ENCODE results near the gene POU2AF3.

DNA sequence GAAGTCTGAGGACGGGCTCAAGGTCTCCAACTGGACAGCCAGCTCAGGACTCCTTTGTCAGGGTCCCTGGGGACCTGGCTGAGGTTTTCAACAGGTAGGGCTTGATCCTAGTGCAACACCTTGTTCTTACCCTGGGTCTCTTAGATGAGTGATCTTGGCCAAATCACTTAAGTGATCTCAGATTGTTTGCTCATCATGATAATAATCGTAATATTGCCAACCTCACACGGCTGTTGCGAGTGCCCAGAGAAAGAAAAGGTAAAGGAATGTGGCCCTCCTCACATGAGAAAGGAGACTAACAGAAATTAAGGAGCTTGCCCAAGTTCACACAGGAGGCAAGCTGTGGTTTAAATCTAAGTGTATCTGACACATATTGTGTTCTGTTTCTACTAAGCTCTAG, 28.5 kb downstream of the POU2AF3 start:
- TF ChIP-seq, protein P1, sequence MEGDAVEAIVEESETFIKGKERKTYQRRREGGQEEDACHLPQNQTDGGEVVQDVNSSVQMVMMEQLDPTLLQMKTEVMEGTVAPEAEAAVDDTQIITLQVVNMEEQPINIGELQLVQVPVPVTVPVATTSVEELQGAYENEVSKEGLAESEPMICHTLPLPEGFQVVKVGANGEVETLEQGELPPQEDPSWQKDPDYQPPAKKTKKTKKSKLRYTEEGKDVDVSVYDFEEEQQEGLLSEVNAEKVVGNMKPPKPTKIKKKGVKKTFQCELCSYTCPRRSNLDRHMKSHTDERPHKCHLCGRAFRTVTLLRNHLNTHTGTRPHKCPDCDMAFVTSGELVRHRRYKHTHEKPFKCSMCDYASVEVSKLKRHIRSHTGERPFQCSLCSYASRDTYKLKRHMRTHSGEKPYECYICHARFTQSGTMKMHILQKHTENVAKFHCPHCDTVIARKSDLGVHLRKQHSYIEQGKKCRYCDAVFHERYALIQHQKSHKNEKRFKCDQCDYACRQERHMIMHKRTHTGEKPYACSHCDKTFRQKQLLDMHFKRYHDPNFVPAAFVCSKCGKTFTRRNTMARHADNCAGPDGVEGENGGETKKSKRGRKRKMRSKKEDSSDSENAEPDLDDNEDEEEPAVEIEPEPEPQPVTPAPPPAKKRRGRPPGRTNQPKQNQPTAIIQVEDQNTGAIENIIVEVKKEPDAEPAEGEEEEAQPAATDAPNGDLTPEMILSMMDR (IDR thresholded peaks at IDR 0.05), result no peak
- TF ChIP-seq, protein P2, sequence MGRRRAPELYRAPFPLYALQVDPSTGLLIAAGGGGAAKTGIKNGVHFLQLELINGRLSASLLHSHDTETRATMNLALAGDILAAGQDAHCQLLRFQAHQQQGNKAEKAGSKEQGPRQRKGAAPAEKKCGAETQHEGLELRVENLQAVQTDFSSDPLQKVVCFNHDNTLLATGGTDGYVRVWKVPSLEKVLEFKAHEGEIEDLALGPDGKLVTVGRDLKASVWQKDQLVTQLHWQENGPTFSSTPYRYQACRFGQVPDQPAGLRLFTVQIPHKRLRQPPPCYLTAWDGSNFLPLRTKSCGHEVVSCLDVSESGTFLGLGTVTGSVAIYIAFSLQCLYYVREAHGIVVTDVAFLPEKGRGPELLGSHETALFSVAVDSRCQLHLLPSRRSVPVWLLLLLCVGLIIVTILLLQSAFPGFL (CRISPR knock-in tag; IDR thresholded peaks at IDR 0.05; ENCODE audit: borderline replicate concordance), result no peak
- no peak for TF ChIP-seq ELF4 (CRISPR knock-in tag; IDR thresholded peaks at IDR 0.05; ENCODE audit: low read depth)
- TF ChIP-seq, protein P3, sequence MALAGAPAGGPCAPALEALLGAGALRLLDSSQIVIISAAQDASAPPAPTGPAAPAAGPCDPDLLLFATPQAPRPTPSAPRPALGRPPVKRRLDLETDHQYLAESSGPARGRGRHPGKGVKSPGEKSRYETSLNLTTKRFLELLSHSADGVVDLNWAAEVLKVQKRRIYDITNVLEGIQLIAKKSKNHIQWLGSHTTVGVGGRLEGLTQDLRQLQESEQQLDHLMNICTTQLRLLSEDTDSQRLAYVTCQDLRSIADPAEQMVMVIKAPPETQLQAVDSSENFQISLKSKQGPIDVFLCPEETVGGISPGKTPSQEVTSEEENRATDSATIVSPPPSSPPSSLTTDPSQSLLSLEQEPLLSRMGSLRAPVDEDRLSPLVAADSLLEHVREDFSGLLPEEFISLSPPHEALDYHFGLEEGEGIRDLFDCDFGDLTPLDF (CRISPR knock-in tag; IDR thresholded peaks at IDR 0.05), result no peak
- TF ChIP-seq, protein P4, sequence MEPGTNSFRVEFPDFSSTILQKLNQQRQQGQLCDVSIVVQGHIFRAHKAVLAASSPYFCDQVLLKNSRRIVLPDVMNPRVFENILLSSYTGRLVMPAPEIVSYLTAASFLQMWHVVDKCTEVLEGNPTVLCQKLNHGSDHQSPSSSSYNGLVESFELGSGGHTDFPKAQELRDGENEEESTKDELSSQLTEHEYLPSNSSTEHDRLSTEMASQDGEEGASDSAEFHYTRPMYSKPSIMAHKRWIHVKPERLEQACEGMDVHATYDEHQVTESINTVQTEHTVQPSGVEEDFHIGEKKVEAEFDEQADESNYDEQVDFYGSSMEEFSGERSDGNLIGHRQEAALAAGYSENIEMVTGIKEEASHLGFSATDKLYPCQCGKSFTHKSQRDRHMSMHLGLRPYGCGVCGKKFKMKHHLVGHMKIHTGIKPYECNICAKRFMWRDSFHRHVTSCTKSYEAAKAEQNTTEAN (CRISPR knock-in tag; IDR thresholded peaks at IDR 0.05), result no peak
- no peak for TF ChIP-seq MXD4 (CRISPR knock-in tag; IDR thresholded peaks at IDR 0.05; ENCODE audit: borderline replicate concordance)
- TF ChIP-seq, protein P5, sequence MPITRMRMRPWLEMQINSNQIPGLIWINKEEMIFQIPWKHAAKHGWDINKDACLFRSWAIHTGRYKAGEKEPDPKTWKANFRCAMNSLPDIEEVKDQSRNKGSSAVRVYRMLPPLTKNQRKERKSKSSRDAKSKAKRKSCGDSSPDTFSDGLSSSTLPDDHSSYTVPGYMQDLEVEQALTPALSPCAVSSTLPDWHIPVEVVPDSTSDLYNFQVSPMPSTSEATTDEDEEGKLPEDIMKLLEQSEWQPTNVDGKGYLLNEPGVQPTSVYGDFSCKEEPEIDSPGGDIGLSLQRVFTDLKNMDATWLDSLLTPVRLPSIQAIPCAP (CRISPR knock-in tag; IDR thresholded peaks at IDR 0.05), result no peak
- TF ChIP-seq RELA (CRISPR knock-in tag; IDR thresholded peaks at IDR 0.05; ENCODE audit: borderline replicate concordance), result no peak
- TF ChIP-seq, protein P6, sequence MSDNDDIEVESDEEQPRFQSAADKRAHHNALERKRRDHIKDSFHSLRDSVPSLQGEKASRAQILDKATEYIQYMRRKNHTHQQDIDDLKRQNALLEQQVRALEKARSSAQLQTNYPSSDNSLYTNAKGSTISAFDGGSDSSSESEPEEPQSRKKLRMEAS (CRISPR knock-in tag; IDR thresholded peaks at IDR 0.05), result no peak
- no peak for TF ChIP-seq MYBL2 (CRISPR knock-in tag; IDR thresholded peaks at IDR 0.05)
- TF ChIP-seq CREB1 (CRISPR knock-in tag; IDR thresholded peaks at IDR 0.05), result no peak
- TF ChIP-seq, protein P7, sequence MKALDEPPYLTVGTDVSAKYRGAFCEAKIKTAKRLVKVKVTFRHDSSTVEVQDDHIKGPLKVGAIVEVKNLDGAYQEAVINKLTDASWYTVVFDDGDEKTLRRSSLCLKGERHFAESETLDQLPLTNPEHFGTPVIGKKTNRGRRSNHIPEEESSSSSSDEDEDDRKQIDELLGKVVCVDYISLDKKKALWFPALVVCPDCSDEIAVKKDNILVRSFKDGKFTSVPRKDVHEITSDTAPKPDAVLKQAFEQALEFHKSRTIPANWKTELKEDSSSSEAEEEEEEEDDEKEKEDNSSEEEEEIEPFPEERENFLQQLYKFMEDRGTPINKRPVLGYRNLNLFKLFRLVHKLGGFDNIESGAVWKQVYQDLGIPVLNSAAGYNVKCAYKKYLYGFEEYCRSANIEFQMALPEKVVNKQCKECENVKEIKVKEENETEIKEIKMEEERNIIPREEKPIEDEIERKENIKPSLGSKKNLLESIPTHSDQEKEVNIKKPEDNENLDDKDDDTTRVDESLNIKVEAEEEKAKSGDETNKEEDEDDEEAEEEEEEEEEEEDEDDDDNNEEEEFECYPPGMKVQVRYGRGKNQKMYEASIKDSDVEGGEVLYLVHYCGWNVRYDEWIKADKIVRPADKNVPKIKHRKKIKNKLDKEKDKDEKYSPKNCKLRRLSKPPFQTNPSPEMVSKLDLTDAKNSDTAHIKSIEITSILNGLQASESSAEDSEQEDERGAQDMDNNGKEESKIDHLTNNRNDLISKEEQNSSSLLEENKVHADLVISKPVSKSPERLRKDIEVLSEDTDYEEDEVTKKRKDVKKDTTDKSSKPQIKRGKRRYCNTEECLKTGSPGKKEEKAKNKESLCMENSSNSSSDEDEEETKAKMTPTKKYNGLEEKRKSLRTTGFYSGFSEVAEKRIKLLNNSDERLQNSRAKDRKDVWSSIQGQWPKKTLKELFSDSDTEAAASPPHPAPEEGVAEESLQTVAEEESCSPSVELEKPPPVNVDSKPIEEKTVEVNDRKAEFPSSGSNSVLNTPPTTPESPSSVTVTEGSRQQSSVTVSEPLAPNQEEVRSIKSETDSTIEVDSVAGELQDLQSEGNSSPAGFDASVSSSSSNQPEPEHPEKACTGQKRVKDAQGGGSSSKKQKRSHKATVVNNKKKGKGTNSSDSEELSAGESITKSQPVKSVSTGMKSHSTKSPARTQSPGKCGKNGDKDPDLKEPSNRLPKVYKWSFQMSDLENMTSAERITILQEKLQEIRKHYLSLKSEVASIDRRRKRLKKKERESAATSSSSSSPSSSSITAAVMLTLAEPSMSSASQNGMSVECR (CRISPR knock-in tag; IDR thresholded peaks at IDR 0.05; ENCODE audit: borderline replicate concordance), result no peak
- no peak for TF ChIP-seq TP53 (CRISPR knock-in tag; IDR thresholded peaks at IDR 0.05)
- TF ChIP-seq, protein P8, sequence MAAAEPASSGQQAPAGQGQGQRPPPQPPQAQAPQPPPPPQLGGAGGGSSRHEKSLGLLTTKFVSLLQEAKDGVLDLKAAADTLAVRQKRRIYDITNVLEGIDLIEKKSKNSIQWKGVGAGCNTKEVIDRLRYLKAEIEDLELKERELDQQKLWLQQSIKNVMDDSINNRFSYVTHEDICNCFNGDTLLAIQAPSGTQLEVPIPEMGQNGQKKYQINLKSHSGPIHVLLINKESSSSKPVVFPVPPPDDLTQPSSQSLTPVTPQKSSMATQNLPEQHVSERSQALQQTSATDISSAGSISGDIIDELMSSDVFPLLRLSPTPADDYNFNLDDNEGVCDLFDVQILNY (CRISPR knock-in tag; IDR thresholded peaks at IDR 0.05), result no peak

All from WTC11 (cell line).